Muscle of leg (tissue), 11 donors: ENCODE results near the gene TRMU. TPM values are rescaled to one million over a fixed set of nuclear protein-coding genes. Genes with fewer than 3 reads are reported as not detected.
"Not testable (repeated sequence)": the region's sequence is repeated elsewhere in the genome, so short reads cannot be mapped to it uniquely, and the experiment has no call there.

Experiments
- DNase-seq: peaks from one replicate; pipeline ENCODE4 v3.0.0; 2013
- H3K27ac ChIP-seq: one replicate; pipeline ENCODE4 v1.5.1; 2013; ENCODE audit warnings: mild to moderate bottlenecking, low read length, control low read depth
- H3K27me3 ChIP-seq: one replicate; pipeline ENCODE4 v1.6.1; 2013; ENCODE audit warnings: low read length; ENCODE audit not compliant: control insufficient read depth, insufficient read depth
- H3K36me3 ChIP-seq: one replicate; pipeline ENCODE4 v1.6.1; 2013; ENCODE audit warnings: low read length; ENCODE audit not compliant: control insufficient read depth, insufficient read depth
- H3K4me1 ChIP-seq: one replicate; pipeline ENCODE4 v1.6.1; 2013; ENCODE audit warnings: low read length; ENCODE audit not compliant: control insufficient read depth, insufficient read depth
- H3K4me3 ChIP-seq: one replicate; pipeline ENCODE4 v1.5.1; 2013; ENCODE audit warnings: low read length, control low read depth
- H3K9me3 ChIP-seq: replicated peaks from 2 replicates; pipeline ENCODE4 v1.6.1; 2013; ENCODE audit warnings: low read depth, low read length; ENCODE audit not compliant: control insufficient read depth
- WGBS: methylation state at CpG from one replicate; pipeline ENCODE4 v1.1.5; 2013; ENCODE audit warnings: missing lambda C conversion rate; ENCODE audit not compliant: insufficient coverage; 5-methylcytosine and 5-hydroxymethylcytosine counted together
- polyA plus RNA-seq, 8 donors: library from polyadenylated mRNA; unstranded; fragments of 120-200 nt; gene quantifications; one replicate each; pipeline versions ENCODE4 v1.2.1 to v1.2.3, GENCODE V29; 2013; ENCODE audit warnings: inconsistent platforms in 1 of 8, low replicate concordance in 1 of 8; ENCODE audit not compliant: insufficient read length in 8 of 8, insufficient read depth in 1 of 8
- total RNA-seq: library from RNA; stranded (reverse); fragments of 120-200 nt; gene quantifications from one replicate; pipeline ENCODE4 v1.2.4, GENCODE V29; 2013

Gene TRMU
- total and polyA plus RNA-seq, 9 donors = 28.2 to 37.7 (median 30.1) TPM

DNA sequence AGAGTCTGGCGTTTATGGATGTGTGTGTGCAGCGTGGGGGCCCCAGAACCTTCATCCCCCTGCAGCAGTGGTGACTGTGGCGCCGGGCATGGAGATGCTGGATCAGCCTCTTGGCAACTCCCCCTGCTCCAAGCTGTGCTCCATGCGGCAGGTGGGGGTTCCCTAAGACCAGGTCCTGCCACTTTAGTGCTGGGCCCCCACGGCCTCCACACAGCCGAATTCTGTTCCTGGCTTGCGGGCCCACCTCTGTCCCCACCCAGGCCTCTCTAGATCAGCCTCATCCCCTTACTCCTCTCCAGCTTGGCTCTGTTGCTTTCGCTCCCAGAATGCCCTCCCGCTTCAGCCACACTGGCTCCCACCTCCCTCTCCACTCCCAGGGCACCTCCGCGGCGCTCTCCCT, 59.6 kb downstream of the TRMU start:
- 74% methylated on average over 12 of the region's 13 CpGs for WGBS
- Histone ChIP-seq H3K36me3 (no peaks in the 10 kb centered on the region), H3K4me1 (peaks cover 10% of the 10 kb centered on the region), H3K27me3 (no peaks in the 10 kb centered on the region), H3K4me3 (no peak overlapping the region), H3K27ac (no peak overlapping the region), H3K9me3 (no peaks in the 10 kb centered on the region)
- no peak for DNase-seq

- WGBS = 100% methylated on average over 2 of the region's 5 CpGs
Observed at GRCh38 chr22:46397049-46397448, 61.5 kb downstream of the TRMU start.

DNA sequence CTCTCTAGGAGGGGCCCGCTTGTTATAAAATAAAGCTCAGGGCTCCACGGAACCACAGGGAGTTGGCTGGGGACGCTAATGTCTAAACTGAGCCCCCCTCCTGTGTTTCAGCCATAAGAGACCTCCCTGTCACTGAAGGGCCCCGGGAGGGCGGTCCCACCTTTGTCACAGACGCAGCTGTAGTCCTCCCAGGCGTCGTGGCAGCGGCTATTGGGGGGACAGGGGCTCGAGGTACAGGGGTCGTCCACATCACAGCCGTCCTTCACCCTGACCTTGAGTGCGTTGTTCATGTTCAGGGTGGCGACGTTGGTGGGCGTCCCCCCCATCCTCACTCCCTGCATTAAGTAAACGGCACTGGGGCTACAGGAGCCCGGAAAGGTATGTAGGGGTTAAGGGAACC, 62.0 kb downstream of the TRMU start:
- Histone ChIP-seq H3K4me3 (no peak overlapping the region), H3K9me3 (no peaks in the 10 kb centered on the region), H3K36me3 (no peaks in the 10 kb centered on the region), H3K4me1 (no peaks in the 10 kb centered on the region), H3K27ac (no peak overlapping the region), H3K27me3 (no peaks in the 10 kb centered on the region)
- WGBS = 78% methylated on average over 14 of the region's 18 CpGs
- no peak for DNase-seq

More at GRCh38 chr22:46397049-46397448, 61.5 kb downstream of the TRMU start:
- not testable (repeated sequence) for H3K9me3 ChIP-seq, H3K27ac ChIP-seq, H3K36me3 ChIP-seq, H3K4me1 ChIP-seq, H3K27me3 ChIP-seq, H3K4me3 ChIP-seq, DNase-seq

DNA sequence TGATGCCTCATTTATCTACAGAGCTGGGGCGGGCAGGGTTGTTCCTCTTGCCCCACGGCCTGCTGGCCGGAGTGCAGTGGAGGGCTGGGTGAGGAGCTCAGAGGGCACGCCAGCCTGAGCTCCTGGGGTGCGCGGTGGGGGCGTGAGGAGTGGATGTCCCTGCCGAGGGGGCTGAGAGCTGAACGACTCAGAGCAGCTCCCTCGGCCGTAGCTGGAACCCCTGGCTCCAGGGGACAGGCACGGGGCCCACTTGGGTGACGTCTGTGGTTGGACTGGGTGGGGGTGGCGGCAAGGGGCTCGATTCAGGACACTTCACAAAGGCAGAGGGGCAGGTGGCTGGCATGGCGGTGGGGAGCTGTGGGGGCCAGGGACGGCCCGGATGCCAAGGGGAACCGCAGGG, 62.4 kb downstream of the TRMU start:
- H3K4me1 ChIP-seq = no peaks in the 10 kb centered on the region
- no peak overlapping the region for H3K27ac ChIP-seq
- no peaks in the 10 kb centered on the region for H3K36me3 ChIP-seq
- no peak overlapping the region for H3K4me3 ChIP-seq
- DNase-seq = no peak
- 88% methylated on average over 19 of the region's 19 CpGs for WGBS
- no peaks in the 10 kb centered on the region for H3K27me3 ChIP-seq
- H3K9me3 ChIP-seq = no peaks in the 10 kb centered on the region

DNA sequence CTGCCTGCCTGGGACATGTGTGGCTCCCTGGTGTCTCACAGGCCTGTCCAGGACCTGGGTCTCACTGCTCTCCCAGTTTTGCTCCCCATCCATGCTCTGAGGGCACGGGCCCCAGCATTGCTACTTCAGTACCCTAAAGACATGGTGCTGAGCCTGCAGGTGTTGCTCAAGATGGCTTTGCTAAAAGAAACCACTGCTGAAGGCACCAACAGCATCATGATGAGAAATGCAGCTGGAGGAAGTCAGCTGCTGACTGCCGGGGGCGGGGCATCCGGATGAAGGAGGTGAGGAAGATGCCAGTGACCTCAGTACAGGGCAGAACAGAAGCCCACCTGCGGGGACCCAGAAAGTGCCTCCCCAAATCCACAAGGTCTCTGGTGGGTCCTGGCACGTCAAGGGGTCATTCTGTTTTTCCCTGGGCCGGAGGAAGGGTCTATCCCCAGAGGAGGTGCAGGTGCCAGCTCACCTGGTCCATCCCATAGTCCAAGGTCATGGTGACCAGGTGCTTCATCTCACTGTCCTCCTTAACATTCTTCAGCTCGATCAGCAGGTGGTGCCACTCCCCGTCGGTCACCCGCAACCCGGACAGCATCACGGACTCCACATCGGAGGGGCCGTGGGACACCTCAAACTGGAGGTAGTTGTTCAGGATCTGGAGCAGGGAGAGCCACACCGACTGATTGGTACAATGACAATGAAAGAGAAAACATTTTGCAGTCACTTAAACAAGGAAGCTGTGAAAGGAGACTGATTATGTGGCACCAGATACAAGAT, 63.9 kb downstream of the TRMU start:
- DNase-seq = no peak
- Histone ChIP-seq H3K36me3 (no peaks in the 10 kb centered on the region), H3K27me3 (no peaks in the 10 kb centered on the region), H3K4me1 (no peaks in the 10 kb centered on the region), H3K27ac (no peak overlapping the region), H3K9me3 (no peaks in the 10 kb centered on the region), H3K4me3 (no peak overlapping the region)
- WGBS = 72% methylated on average over 11 of the region's 16 CpGs

GRCh38 chr22:46401370-46401769, 65.9 kb downstream of the TRMU start:
- no peaks in the 10 kb centered on the region for H3K4me1 ChIP-seq
- H3K27me3 ChIP-seq = no peaks in the 10 kb centered on the region
- no peak for DNase-seq
- H3K4me3 ChIP-seq = no peak overlapping the region
- no peaks in the 10 kb centered on the region for H3K36me3 ChIP-seq
- H3K9me3 ChIP-seq = no peaks in the 10 kb centered on the region
- 72% methylated on average over 7 of the region's 10 CpGs for WGBS
- H3K27ac ChIP-seq = no peak overlapping the region

DNA sequence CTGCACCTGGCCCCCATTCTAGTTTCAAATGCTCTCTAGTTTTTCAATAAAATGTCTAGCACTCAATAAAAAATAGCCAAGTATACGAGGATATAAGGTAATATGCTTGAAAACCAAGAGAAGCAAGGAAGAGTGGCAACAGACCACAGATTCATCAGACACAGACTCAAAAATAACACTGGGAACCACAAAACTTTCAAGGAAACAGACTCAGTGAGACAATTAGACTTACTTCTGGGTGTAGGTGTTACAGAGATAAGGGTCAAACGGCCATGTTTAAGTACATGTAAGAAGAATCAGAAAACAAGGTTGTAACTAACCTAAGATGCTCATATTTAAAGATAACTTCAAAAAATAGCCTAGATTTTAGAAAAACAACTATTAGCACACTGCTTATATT, 67.0 kb downstream of the TRMU start:
- no peaks in the 10 kb centered on the region for H3K4me1 ChIP-seq
- H3K9me3 ChIP-seq = no peaks in the 10 kb centered on the region
- no peak overlapping the region for H3K27ac ChIP-seq
- no peaks in the 10 kb centered on the region for H3K36me3 ChIP-seq
- no peaks in the 10 kb centered on the region for H3K27me3 ChIP-seq
- H3K4me3 ChIP-seq = no peak overlapping the region
- WGBS = no CpG with 5 or more reads among the region's 2 CpGs
- DNase-seq = no peak

- no CpG with 5 or more reads among the region's 7 CpGs for WGBS
- H3K4me1 ChIP-seq, H3K27ac ChIP-seq, H3K9me3 ChIP-seq, H3K27me3 ChIP-seq, H3K36me3 ChIP-seq, H3K4me3 ChIP-seq, DNase-seq: not testable (repeated sequence)
Observed at GRCh38 chr22:46403880-46404279, 68.4 kb downstream of the TRMU start.

DNA sequence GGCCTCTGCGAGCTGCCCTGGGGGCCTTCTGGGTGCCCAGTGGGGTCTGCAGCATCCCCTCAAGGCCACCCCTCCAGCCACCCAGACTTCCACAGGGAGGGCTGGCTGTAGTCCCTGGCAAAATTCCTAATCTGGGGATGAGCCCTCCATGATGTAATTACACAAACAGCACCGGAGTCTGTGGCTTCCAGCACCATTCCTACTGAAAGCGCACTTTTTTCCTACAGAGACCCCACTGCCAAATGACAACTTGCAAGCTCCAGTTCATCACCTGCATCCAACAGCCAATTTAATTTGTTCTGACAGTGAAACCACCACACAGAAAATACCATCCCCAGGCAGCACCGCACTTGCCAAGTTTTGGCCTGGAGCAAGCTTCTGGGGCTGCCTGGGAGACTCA, 70.4 kb downstream of the TRMU start:
- no peak overlapping the region for H3K4me3 ChIP-seq
- no peaks in the 10 kb centered on the region for H3K4me1 ChIP-seq
- no peak overlapping the region for H3K27ac ChIP-seq
- no peaks in the 10 kb centered on the region for H3K9me3 ChIP-seq
- H3K27me3 ChIP-seq = no peaks in the 10 kb centered on the region
- 62% methylated on average over 3 of the region's 4 CpGs for WGBS
- H3K36me3 ChIP-seq = no peaks in the 10 kb centered on the region
- peak; percentile 37 for DNase-seq

GRCh38 chr22:46406349-46406748, 70.8 kb downstream of the TRMU start:
- no peak overlapping the region for H3K27ac ChIP-seq

GRCh38 chr22:46406791-46407190, 71.3 kb downstream of the TRMU start:
- no peak for DNase-seq
- Histone ChIP-seq H3K27ac (no peak overlapping the region), H3K4me3 (no peak overlapping the region), H3K27me3 (no peaks in the 10 kb centered on the region), H3K36me3 (no peaks in the 10 kb centered on the region), H3K9me3 (no peaks in the 10 kb centered on the region), H3K4me1 (no peaks in the 10 kb centered on the region)
- 69% methylated on average over 15 of the region's 15 CpGs for WGBS

More at GRCh38 chr22:46406349-46406748, 70.8 kb downstream of the TRMU start:
- no peaks in the 10 kb centered on the region for H3K9me3 ChIP-seq
- H3K36me3 ChIP-seq = no peaks in the 10 kb centered on the region
- H3K4me1 ChIP-seq = no peaks in the 10 kb centered on the region
- no peak overlapping the region for H3K4me3 ChIP-seq
- DNase-seq = no peak
- 88% methylated on average over 5 of the region's 8 CpGs for WGBS
- H3K27me3 ChIP-seq = no peaks in the 10 kb centered on the region
